Astrocyte (in vitro differentiated cells and primary cell): Measurements from ENCODE around the gene HIRIP3.

Experiments
- EZH2 ChIP-seq: IDR thresholded peaks from 2 replicates; pipeline ENCODE4 v1.6.1; 2012; ENCODE audit warnings: mild to moderate bottlenecking, low read length, inconsistent platforms; ENCODE audit not compliant: insufficient read depth
- TF ChIP-seq, protein P1 (sequence below): IDR thresholded peaks from 2 replicates; pipeline ENCODE4 v1.5.1; 2011; ENCODE audit warnings: low read depth, mild to moderate bottlenecking, inconsistent platforms, low read length, moderate library complexity; ENCODE audit not compliant: insufficient read depth

DNA sequence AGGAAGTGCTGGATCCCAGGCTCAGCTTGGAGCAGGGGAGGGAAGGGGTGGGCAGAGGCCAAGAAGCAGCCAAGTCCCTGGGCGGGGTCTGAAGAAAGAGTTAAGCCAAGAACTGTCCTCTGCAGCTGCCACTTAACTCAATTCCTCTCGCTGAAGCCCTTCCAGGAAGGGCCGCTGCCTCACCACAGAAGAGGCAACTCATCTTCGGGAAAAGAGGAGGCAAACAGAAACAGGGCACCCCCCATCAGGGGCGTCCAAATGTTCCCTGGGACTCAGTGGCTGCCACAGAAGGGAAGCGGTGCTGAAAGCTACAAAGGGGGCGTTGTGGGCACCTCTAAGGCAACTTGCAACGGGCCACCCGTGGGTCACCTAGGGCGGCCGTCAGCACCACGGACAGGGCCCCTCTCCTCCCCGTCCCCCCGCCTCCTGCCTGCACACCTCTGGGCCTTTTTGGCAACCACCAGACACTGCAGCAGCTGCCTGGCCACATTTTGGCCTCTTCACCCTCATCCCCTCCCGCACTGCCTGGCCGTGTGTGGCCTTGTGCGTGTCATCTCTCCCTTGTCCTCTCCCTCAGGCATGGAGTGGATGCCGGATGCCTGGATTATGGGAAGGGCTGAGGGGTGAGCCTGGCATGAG lies 33.1 kb upstream of the HIRIP3 start:
- TF ChIP-seq, protein P1, sequence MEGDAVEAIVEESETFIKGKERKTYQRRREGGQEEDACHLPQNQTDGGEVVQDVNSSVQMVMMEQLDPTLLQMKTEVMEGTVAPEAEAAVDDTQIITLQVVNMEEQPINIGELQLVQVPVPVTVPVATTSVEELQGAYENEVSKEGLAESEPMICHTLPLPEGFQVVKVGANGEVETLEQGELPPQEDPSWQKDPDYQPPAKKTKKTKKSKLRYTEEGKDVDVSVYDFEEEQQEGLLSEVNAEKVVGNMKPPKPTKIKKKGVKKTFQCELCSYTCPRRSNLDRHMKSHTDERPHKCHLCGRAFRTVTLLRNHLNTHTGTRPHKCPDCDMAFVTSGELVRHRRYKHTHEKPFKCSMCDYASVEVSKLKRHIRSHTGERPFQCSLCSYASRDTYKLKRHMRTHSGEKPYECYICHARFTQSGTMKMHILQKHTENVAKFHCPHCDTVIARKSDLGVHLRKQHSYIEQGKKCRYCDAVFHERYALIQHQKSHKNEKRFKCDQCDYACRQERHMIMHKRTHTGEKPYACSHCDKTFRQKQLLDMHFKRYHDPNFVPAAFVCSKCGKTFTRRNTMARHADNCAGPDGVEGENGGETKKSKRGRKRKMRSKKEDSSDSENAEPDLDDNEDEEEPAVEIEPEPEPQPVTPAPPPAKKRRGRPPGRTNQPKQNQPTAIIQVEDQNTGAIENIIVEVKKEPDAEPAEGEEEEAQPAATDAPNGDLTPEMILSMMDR, result no peak
- TF ChIP-seq EZH2, result no peak
